Measurements from ENCODE around the gene PIK3R3.

PIK3R3 gene
- total RNA-seq, result 1.0 to 3.3 (median 2.7) reads per million in 3 donors

GRCh38 chr1:46132529-46133180, at the start of gene PIK3R3:
TSS of gene PIK3R3 (minus strand) at chr1:46132629. CDS start at chr1:46131952, 677 bp downstream.
- no peaks in the 10 kb centered on the region for H3K36me3 ChIP-seq (ENCODE audit: control insufficient read depth, insufficient read depth, low read length)
- DNase-seq, result peak; percentile 77 to 79 (median 78)
- peak within 1 kb of the TSS; percentile 48 for H3K27ac ChIP-seq (ENCODE audit: insufficient read depth, low read length, poor library complexity, severe bottlenecking)
- no peaks in the 10 kb centered on the region for H3K9me3 ChIP-seq (ENCODE audit: control insufficient read depth, low read length)
- peak within 1 kb of the TSS; percentile 82 for H3K4me3 ChIP-seq (ENCODE audit: insufficient read depth, low read depth, low read length, poor library complexity, severe bottlenecking)
- H3K27me3 ChIP-seq (replicated peaks; ENCODE audit: control insufficient read depth, insufficient read depth, low read length, poor library complexity, severe bottlenecking), result peaks cover 24% of the 10 kb centered on the region
- peaks cover 16% of the 10 kb centered on the region for H3K4me1 ChIP-seq (ENCODE audit: control insufficient read depth, insufficient read depth, low read length, poor library complexity, severe bottlenecking)

- H3K9me3 ChIP-seq (ENCODE audit: control insufficient read depth, low read length), result no peaks in the 10 kb centered on the region
- no peak for DNase-seq
- no peaks in the 10 kb centered on the region for H3K36me3 ChIP-seq (ENCODE audit: control insufficient read depth, insufficient read depth, low read length)
- no peak overlapping the region for H3K27ac ChIP-seq (ENCODE audit: insufficient read depth, low read length, poor library complexity, severe bottlenecking)
- H3K4me3 ChIP-seq (ENCODE audit: insufficient read depth, low read depth, low read length, poor library complexity, severe bottlenecking), result no peak overlapping the region
- no peaks in the 10 kb centered on the region for H3K27me3 ChIP-seq (replicated peaks; ENCODE audit: control insufficient read depth, insufficient read depth, low read length, poor library complexity, severe bottlenecking)
- no peaks in the 10 kb centered on the region for H3K4me1 ChIP-seq (ENCODE audit: control insufficient read depth, insufficient read depth, low read length, poor library complexity, severe bottlenecking)
Measured at GRCh38 chr1:46181343-46182260, 49.2 kb upstream of the PIK3R3 start.

- no peak for DNase-seq
- Histone ChIP-seq H3K4me3 (ENCODE audit: insufficient read depth, low read depth, low read length, poor library complexity, severe bottlenecking) (no peak overlapping the region), H3K4me1 (ENCODE audit: control insufficient read depth, insufficient read depth, low read length, poor library complexity, severe bottlenecking) (no peaks in the 10 kb centered on the region), H3K9me3 (ENCODE audit: control insufficient read depth, low read length) (no peaks in the 10 kb centered on the region), H3K36me3 (ENCODE audit: control insufficient read depth, insufficient read depth, low read length) (no peaks in the 10 kb centered on the region), H3K27ac (ENCODE audit: insufficient read depth, low read length, poor library complexity, severe bottlenecking) (no peak overlapping the region), H3K27me3 (replicated peaks; ENCODE audit: control insufficient read depth, insufficient read depth, low read length, poor library complexity, severe bottlenecking) (no peaks in the 10 kb centered on the region)
Measured at GRCh38 chr1:46180082-46180616, 47.7 kb upstream of the PIK3R3 start.

GRCh38 chr1:46179138-46180081, 47.0 kb upstream of the PIK3R3 start:
- Histone ChIP-seq H3K36me3 (ENCODE audit: control insufficient read depth, insufficient read depth, low read length) (no peaks in the 10 kb centered on the region), H3K4me1 (ENCODE audit: control insufficient read depth, insufficient read depth, low read length, poor library complexity, severe bottlenecking) (no peaks in the 10 kb centered on the region), H3K27me3 (replicated peaks; ENCODE audit: control insufficient read depth, insufficient read depth, low read length, poor library complexity, severe bottlenecking) (no peaks in the 10 kb centered on the region), H3K9me3 (ENCODE audit: control insufficient read depth, low read length) (no peaks in the 10 kb centered on the region), H3K27ac (ENCODE audit: insufficient read depth, low read length, poor library complexity, severe bottlenecking) (no peak overlapping the region), H3K4me3 (ENCODE audit: insufficient read depth, low read depth, low read length, poor library complexity, severe bottlenecking) (no peak overlapping the region)
- DNase-seq, result peak; percentile 31 to 50 (median 37)

GRCh38 chr1:46176211-46176865, 43.9 kb upstream of the PIK3R3 start, which contains the start of gene P3R3URF:
TSS of gene P3R3URF (minus strand) at chr1:46176488. CDS start at chr1:46176471, 17 bp downstream.
- Histone ChIP-seq H3K27ac (ENCODE audit: insufficient read depth, low read length, poor library complexity, severe bottlenecking) (no peak within 1 kb of the TSS), H3K27me3 (replicated peaks; ENCODE audit: control insufficient read depth, insufficient read depth, low read length, poor library complexity, severe bottlenecking) (no peaks in the 10 kb centered on the region)
- no peak for DNase-seq

GRCh38 chr1:46175243-46175642, 42.8 kb upstream of the PIK3R3 start:
- H3K27me3 ChIP-seq (replicated peaks; ENCODE audit: control insufficient read depth, insufficient read depth, low read length, poor library complexity, severe bottlenecking), result no peaks in the 10 kb centered on the region
- H3K36me3 ChIP-seq (ENCODE audit: control insufficient read depth, insufficient read depth, low read length), result no peaks in the 10 kb centered on the region
- no peak for DNase-seq
- no peaks in the 10 kb centered on the region for H3K4me1 ChIP-seq (ENCODE audit: control insufficient read depth, insufficient read depth, low read length, poor library complexity, severe bottlenecking)
- H3K27ac ChIP-seq (ENCODE audit: insufficient read depth, low read length, poor library complexity, severe bottlenecking), result no peak overlapping the region
- no peaks in the 10 kb centered on the region for H3K9me3 ChIP-seq (ENCODE audit: control insufficient read depth, low read length)
- H3K4me3 ChIP-seq (ENCODE audit: insufficient read depth, low read depth, low read length, poor library complexity, severe bottlenecking), result no peak overlapping the region

More at GRCh38 chr1:46176211-46176865, 43.9 kb upstream of the PIK3R3 start, which contains the start of gene P3R3URF:
- Histone ChIP-seq H3K36me3 (ENCODE audit: control insufficient read depth, insufficient read depth, low read length) (no peaks in the 10 kb centered on the region), H3K4me3 (ENCODE audit: insufficient read depth, low read depth, low read length, poor library complexity, severe bottlenecking) (no peak within 1 kb of the TSS), H3K4me1 (ENCODE audit: control insufficient read depth, insufficient read depth, low read length, poor library complexity, severe bottlenecking) (no peaks in the 10 kb centered on the region), H3K9me3 (ENCODE audit: control insufficient read depth, low read length) (no peaks in the 10 kb centered on the region)

GRCh38 chr1:46174448-46175231, 42.2 kb upstream of the PIK3R3 start, which contains the start of gene TSPAN1:
TSS of gene TSPAN1 (plus strand) at chr1:46175087. CDS start at chr1:46181108, 6,021 bp downstream.
- Histone ChIP-seq H3K4me1 (ENCODE audit: control insufficient read depth, insufficient read depth, low read length, poor library complexity, severe bottlenecking) (no peaks in the 10 kb centered on the region), H3K36me3 (ENCODE audit: control insufficient read depth, insufficient read depth, low read length) (no peaks in the 10 kb centered on the region), H3K9me3 (ENCODE audit: control insufficient read depth, low read length) (no peaks in the 10 kb centered on the region), H3K4me3 (ENCODE audit: insufficient read depth, low read depth, low read length, poor library complexity, severe bottlenecking) (no peak within 1 kb of the TSS), H3K27ac (ENCODE audit: insufficient read depth, low read length, poor library complexity, severe bottlenecking) (no peak within 1 kb of the TSS), H3K27me3 (replicated peaks; ENCODE audit: control insufficient read depth, insufficient read depth, low read length, poor library complexity, severe bottlenecking) (no peaks in the 10 kb centered on the region)
- DNase-seq, result no peak

- Histone ChIP-seq H3K9me3 (ENCODE audit: control insufficient read depth, low read length) (no peaks in the 10 kb centered on the region), H3K27me3 (replicated peaks; ENCODE audit: control insufficient read depth, insufficient read depth, low read length, poor library complexity, severe bottlenecking) (no peaks in the 10 kb centered on the region), H3K27ac (ENCODE audit: insufficient read depth, low read length, poor library complexity, severe bottlenecking) (no peak overlapping the region), H3K4me3 (ENCODE audit: insufficient read depth, low read depth, low read length, poor library complexity, severe bottlenecking) (no peak overlapping the region), H3K4me1 (ENCODE audit: control insufficient read depth, insufficient read depth, low read length, poor library complexity, severe bottlenecking) (no peaks in the 10 kb centered on the region), H3K36me3 (ENCODE audit: control insufficient read depth, insufficient read depth, low read length) (no peaks in the 10 kb centered on the region)
- no peak for DNase-seq
Measured at GRCh38 chr1:46173361-46173856, 41.0 kb upstream of the PIK3R3 start.

All from effector memory CD4-positive, alpha-beta T cell (primary cell).